Measurements from ENCODE around the gene TMED3.
A peak's percentile ranks its signal among the peaks of the same experiment; 100 is the strongest.

The TMED3 gene

GRCh38 chr15:79332824-79333510 lies 22.1 kb downstream of the TMED3 start:
- no peak for TF ChIP-seq JUND (IDR thresholded peaks at IDR 0.05; ENCODE audit: low read depth)
- in situ Hi-C loops (cut with HindIII; ENCODE audit: low pct_unique_long_range_greater_than_20kb, low sequenced_read_pairs), result no loop called here
- peak; percentile 28 to 94 for DNase-seq (ENCODE audit: low read depth in 1 of 2, low spot score in 1 of 2)

GRCh38 chr15:79337591-79337990 lies 26.7 kb downstream of the TMED3 start:
- TF ChIP-seq JUND (IDR thresholded peaks at IDR 0.05; ENCODE audit: low read depth), result no peak

GRCh38 chr15:79339588-79340314 lies 28.8 kb downstream of the TMED3 start:
- in situ Hi-C loops (cut with HindIII; ENCODE audit: low pct_unique_long_range_greater_than_20kb, low sequenced_read_pairs), result no loop called here
- peak; percentile 23 to 56 for DNase-seq (ENCODE audit: low read depth in 1 of 2, low spot score in 1 of 2)
- TF ChIP-seq JUND (IDR thresholded peaks at IDR 0.05; ENCODE audit: low read depth), result no peak

More at GRCh38 chr15:79337591-79337990, 26.7 kb downstream of the TMED3 start:
- in situ Hi-C loops (cut with HindIII; ENCODE audit: low pct_unique_long_range_greater_than_20kb, low sequenced_read_pairs), result no loop called here
- DNase-seq (ENCODE audit: low read depth in 1 of 2, low spot score in 1 of 2), result no peak

DNA sequence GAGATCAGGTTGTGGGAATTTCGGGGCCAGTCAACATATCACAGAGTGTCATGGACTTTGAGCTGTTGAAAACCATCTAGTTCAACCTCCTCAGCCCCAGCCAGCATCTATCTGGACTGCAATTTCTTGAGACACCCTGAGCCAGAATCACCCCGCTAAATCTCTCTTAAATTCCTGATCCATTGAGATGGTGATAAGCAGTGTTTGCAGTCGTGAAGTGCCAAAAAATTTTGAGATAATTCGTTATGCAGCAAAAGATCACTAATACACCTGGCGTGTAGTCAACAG lies 29.3 kb downstream of the TMED3 start:
- no peak for DNase-seq (ENCODE audit: low read depth in 1 of 2, low spot score in 1 of 2)
- in situ Hi-C loops (cut with HindIII; ENCODE audit: low pct_unique_long_range_greater_than_20kb, low sequenced_read_pairs), result no loop called here
- TF ChIP-seq JUND (IDR thresholded peaks at IDR 0.05; ENCODE audit: low read depth), result no peak

- DNase-seq (ENCODE audit: low read depth in 1 of 2, low spot score in 1 of 2), result no peak
- in situ Hi-C loops (cut with HindIII; ENCODE audit: low pct_unique_long_range_greater_than_20kb, low sequenced_read_pairs), result no loop called here
- TF ChIP-seq JUND (IDR thresholded peaks at IDR 0.05; ENCODE audit: low read depth), result no peak
Observed at GRCh38 chr15:79341396-79341795, 30.5 kb downstream of the TMED3 start.

GRCh38 chr15:79349525-79349924 lies 38.6 kb downstream of the TMED3 start:
- DNase-seq (ENCODE audit: low read depth in 1 of 2, low spot score in 1 of 2), result no peak
- no peak for TF ChIP-seq JUND (IDR thresholded peaks at IDR 0.05; ENCODE audit: low read depth)
- in situ Hi-C loops (cut with HindIII; ENCODE audit: low pct_unique_long_range_greater_than_20kb, low sequenced_read_pairs), result no loop called here

DNA sequence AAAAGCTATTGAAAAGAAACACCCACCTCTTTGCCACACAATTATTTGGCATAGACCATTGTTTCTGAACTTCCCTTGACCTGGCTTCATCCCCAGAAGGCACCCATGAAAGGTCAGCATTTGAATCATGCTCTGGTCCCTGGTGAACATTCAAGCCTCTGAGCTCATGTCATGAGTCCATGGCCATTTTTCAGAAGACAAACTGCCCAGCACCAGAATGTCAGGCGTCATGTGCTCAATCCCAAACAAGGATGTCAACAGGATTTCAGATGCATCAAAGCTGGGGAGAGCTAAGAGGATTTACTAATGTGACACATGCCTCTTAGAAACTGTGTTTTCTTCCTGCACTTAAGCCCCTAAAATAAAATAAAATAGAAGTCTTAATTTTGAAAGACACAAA lies 41.3 kb downstream of the TMED3 start:
- no peak for TF ChIP-seq JUND (IDR thresholded peaks at IDR 0.05; ENCODE audit: low read depth)
- in situ Hi-C loops (cut with HindIII; ENCODE audit: low pct_unique_long_range_greater_than_20kb, low sequenced_read_pairs), result no loop called here
- DNase-seq (ENCODE audit: low read depth in 1 of 2, low spot score in 1 of 2), result no peak

DNA sequence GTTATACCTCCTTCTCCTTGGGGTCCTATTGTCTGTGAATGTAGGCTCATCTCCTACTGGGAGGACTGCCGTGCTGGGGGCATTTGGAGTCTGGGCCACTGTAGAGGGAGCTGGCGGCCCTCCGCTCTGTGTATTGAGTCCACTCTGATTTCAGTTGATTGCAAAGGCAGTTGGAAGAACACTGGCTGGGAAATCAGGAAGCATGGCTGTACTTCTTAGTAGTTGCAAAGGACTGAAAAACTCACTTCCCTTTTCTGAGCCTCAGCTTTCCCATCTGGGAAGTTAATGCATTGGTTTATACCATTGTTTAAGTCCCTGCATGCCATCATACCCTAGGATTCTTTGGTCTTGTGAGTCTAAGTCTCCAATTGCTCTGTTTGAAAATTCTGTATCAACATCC lies 46.7 kb downstream of the TMED3 start:
- no peak for DNase-seq (ENCODE audit: low read depth in 1 of 2, low spot score in 1 of 2)
- in situ Hi-C loops (cut with HindIII; ENCODE audit: low pct_unique_long_range_greater_than_20kb, low sequenced_read_pairs), result no loop called here
- no peak for TF ChIP-seq JUND (IDR thresholded peaks at IDR 0.05; ENCODE audit: low read depth)

- DNase-seq (ENCODE audit: low read depth in 1 of 2, low spot score in 1 of 2), result no peak
- TF ChIP-seq JUND (IDR thresholded peaks at IDR 0.05; ENCODE audit: low read depth), result no peak
- in situ Hi-C loops (cut with HindIII; ENCODE audit: low pct_unique_long_range_greater_than_20kb, low sequenced_read_pairs), result no loop called here
Observed at GRCh38 chr15:79358069-79358468, 47.2 kb downstream of the TMED3 start.

GRCh38 chr15:79364571-79365240 lies 53.8 kb downstream of the TMED3 start:
- in situ Hi-C loops (cut with HindIII; ENCODE audit: low pct_unique_long_range_greater_than_20kb, low sequenced_read_pairs), result no loop called here
- no peak for TF ChIP-seq JUND (IDR thresholded peaks at IDR 0.05; ENCODE audit: low read depth)
- no peak for DNase-seq (ENCODE audit: low read depth in 1 of 2, low spot score in 1 of 2)

DNA sequence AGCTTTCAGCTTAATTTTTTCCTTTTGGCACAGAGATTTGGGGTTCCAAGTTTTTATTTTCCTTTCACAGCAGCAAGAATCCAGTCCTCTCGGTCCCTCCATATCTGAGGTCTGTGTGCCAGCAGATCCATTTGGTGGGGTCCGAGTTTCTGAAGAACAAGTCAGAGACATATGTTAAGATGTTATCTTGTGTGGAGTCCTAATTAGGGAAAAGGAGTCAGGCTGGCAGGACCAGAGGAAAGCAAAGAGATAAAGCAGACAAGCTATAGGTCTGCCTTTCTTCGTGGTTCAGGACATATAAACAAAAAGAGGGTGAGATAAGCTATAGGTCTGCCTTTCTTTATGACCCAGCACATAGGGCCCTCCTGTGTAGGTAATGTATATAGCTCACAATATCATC lies 54.9 kb downstream of the TMED3 start:
- in situ Hi-C loops (cut with HindIII; ENCODE audit: low pct_unique_long_range_greater_than_20kb, low sequenced_read_pairs), result no loop called here
- no peak for DNase-seq (ENCODE audit: low read depth in 1 of 2, low spot score in 1 of 2)
- TF ChIP-seq JUND (IDR thresholded peaks at IDR 0.05; ENCODE audit: low read depth), result no peak

DNA sequence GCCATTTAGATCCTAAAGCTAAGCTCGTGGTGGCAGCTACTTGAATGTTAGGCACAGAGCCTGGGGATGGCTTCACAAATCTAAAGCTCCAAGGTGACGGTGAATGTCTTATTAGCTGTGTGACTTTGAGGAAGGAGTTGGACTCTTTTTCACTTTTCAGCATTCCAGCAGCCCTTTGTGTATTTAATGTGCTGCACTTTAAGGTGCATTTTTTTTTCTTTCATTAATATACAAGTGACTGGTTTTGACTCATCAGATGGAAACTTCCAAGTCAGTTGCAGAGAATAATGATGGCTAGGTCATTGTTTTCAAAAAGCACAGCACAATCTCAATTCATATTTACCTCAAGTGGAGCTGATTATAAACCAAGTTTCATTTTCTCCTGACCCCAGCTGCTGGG lies 55.8 kb downstream of the TMED3 start:
- no peak for TF ChIP-seq JUND (IDR thresholded peaks at IDR 0.05; ENCODE audit: low read depth)
- no peak for DNase-seq (ENCODE audit: low read depth in 1 of 2, low spot score in 1 of 2)
- in situ Hi-C loops (cut with HindIII; ENCODE audit: low pct_unique_long_range_greater_than_20kb, low sequenced_read_pairs), result no loop called here

DNA sequence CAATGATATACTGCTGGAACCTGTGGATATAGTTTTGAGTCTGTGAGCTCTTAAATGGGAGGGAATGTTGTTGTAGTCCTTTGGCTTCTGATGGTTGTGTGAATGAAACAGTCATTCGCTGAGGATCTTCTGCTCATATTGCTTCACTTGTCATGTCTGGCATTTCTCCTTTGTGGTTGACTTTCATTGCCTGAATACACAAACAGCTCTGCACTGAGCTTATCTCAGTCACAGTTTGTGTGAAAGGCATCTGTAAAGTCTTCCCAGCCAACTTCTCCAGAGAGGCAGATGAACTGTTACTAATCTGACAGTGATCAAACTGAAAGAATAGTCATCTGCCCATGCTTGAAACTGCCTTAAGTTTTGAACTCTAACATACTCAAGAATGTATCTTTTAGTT lies 59.8 kb downstream of the TMED3 start:
- TF ChIP-seq JUND (IDR thresholded peaks at IDR 0.05; ENCODE audit: low read depth), result no peak
- no peak for DNase-seq (ENCODE audit: low read depth in 1 of 2, low spot score in 1 of 2)
- in situ Hi-C loops (cut with HindIII; ENCODE audit: low pct_unique_long_range_greater_than_20kb, low sequenced_read_pairs), result no loop called here

All from T47D (cell line).